Right renal pelvis (tissue), 4 donors: ENCODE results near the gene BRSK1. TPM values are rescaled to one million over a fixed set of nuclear protein-coding genes. Genes with fewer than 3 reads are reported as not detected.

Source experiments
- DNase-seq, 4 donors: peaks; one replicate each; pipeline ENCODE4 v3.0.0-alpha.2; 2013; ENCODE audit warnings: low read depth in 4 of 4, low spot score in 3 of 4, missing footprints in 1 of 4
- polyA plus RNA-seq, 4 donors: library from polyadenylated mRNA; unstranded; fragments of 120-200 nt; gene quantifications; one replicate each; pipeline ENCODE4 v1.2.1, GENCODE V29; 2013; ENCODE audit not compliant: insufficient read length in 4 of 4

BRSK1 gene
- polyA plus RNA-seq, result 10 to 100 TPM; 14.1 to 16.7 (median 16.2) TPM

- peak in 3 of 4 donors; percentile 45 to 62 (median 54) for DNase-seq
Measured at GRCh38 chr19:55283548-55284377, at the start of gene BRSK1. BRSK1 (plus strand) TSS chr19:55283997; CDS start chr19:55284443, 446 bp downstream.

- DNase-seq, result no peak
Measured at GRCh38 chr19:55238030-55238429, 45.8 kb upstream of the BRSK1 start.

DNA sequence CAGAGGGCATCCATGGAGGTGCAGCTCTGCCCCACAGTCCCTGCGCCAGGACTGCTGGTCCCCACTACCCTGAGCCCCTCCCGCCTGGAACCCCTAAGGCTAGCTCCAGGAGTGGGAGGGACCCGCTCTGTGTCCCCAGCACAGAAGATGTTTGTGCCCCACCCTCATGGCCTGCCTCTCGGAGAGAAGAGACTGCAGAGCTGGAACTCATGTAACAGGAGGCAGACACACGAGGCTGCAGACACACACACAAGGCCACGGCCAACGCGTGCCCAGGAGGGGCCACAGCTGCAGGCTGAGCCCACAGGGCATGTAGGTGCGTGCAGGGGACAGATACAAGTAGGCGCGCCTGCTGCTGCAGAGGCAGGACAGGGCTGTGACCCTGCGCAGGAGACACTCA is 44.8 kb upstream of the BRSK1 start:
- no peak for DNase-seq

- DNase-seq, result no peak
Measured at GRCh38 chr19:55240713-55241020, 43.1 kb upstream of the BRSK1 start.

GRCh38 chr19:55241143-55241934 is 42.5 kb upstream of the BRSK1 start:
- no peak for DNase-seq

DNA sequence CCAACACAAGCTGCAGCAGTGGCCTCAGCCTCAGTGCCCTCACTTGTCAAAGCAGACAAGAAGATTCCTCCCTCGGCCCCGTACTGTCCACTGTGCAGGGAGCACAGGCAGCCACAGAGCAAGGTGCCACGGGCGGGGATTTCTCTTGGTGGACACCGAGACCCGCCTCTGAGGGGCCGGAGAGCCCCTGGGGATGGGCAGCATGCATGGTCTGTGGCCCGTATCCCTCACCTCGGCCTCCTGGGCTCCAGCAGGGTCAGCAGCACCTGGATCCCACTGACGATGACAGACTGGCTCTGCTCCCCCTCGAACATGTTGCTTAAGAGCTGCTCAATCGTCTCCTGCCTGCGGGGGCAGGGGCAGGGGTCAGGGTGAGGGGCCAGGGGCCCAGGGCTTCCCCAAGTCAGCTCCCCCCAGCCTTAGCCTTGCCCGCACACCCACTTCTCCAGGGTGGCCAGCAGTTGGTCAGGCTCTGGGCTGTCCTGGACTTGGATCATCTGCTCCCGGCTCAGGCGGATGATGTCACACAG is 41.8 kb upstream of the BRSK1 start:
- no peak for DNase-seq

- DNase-seq, result no peak
Measured at GRCh38 chr19:55242517-55242916, 41.3 kb upstream of the BRSK1 start.

DNA sequence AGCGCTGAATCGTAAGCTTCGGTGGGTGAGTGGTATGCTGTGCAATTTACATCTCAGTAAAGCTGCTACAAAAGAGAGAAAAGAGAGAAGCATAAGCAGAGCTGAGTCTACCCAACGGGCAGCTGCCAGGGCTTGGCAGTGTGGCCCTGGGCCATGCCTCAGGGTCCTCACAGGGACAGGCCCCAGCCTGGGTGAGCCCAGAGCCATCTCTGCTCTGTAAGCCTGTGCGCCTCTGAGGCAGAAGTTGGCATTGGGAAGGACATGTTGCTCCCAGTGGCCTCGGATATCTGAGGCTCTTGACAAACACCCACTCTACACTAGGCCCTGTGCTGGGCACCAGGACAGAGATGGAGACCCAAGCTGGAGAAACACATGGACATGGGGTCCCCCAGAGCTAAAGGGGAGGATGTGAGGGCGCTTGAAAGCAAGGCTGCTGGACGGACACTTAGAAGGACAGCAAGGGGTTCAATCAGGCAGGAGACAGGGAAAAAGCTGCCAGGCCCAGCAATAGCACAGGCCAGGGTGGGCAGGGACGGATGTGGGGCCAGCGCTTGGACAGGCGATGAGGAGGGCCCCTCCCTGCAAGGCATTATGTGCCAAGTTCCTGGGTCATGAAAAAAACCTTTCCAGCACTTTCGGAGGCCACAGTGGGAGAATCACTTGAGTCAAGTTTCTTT is 39.7 kb upstream of the BRSK1 start:
- no peak for DNase-seq

DNA sequence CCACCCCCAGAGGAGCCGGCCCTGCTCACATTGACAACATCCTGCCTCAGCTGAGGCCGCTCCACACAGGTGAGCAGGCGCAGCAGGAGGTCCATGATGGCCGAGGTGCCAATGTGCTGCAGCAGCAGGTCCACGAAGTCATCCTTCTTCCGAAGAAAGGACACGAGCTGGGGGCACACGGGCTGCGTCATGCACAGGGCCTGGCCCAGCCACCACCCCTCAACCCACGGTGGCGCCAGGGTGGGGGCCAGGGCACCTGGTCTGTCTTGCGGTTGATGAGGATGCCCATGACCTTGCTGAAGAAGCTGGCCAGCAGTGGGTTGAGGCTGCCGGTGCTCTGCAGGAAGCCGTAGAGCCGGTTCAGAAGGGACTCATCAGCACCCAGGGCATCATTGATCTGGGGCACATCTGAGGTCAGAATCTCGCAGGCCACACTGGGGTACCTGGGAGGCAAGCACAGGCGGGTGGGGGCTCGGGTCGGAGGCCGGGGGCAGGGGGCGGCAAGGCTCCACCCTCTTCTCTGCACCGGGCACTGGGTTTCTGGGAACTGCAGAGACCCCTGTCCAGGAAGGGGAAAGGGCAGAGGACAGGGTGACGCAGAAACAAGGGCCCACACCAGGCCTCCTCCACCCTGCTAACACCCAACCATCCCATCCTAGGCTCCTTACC is 38.4 kb upstream of the BRSK1 start:
- no peak for DNase-seq

- no peak for DNase-seq
Measured at GRCh38 chr19:55246462-55247451, 37.0 kb upstream of the BRSK1 start.

DNA sequence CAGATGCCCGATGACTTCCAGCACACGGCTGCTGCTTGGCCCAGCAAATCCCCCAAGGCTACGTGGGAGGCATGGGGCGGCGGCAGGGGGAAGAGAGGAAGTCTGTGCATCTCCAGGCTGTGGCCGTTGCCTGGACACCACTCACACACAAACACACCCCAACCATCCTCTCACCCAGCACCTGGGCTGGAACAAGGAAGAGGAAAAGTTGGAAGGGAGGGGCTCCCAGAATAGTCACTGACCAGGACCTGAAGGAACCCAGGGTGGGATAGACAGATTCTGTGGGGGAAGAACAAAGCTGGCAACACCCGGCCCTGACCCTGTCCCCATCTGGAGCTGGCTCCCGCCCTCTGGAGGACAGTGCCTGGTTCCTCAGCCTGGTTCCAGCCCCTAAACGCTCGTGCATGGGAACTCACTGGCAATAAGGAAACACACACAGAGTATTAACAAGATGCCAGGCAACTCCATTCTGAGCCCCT is 36.1 kb upstream of the BRSK1 start:
- no peak for DNase-seq

DNA sequence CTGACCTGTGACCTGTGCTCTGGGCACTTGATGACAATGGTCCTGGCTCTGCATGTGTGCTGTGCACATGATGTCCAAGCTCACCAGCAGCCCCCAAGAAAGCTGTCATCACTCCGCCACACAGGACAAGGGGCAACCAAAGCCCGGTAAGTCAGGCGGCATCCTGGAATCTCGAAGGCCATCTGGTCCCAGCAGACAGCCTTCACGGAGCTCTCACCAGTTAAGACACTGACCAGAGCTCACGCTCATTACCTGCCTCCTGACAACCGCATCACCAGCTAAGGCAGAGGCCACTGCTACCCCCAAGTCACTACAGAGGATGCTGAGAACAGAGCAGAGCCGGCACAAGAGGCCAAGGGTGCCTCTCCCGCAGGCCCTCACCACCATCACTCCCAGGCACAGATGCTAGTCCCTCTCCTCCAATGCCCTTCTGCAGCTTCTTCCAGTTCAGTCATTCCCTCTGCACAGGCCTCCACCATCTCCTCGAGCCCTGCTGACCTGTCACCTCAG is 35.6 kb upstream of the BRSK1 start:
- no peak for DNase-seq

DNA sequence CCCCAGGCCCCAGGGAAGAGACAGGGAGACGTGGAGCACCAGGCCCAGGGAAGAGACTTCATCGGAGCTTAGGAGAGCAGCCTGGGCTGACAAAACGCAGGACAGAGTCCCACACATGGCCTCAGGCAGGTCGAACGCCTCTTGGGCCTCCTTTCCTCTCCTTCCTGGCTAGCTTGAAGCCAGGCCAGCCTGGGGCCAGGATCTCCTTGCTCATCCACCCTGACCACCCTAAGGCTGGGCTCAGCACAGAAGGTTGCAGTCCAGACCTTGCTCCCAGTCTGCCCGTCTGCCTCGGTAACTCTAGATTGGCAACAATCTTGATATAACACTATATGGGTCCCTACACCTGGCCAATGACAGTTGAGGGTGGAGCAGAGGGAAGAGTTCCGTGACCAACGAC is 35.1 kb upstream of the BRSK1 start:
- no peak for DNase-seq

DNA sequence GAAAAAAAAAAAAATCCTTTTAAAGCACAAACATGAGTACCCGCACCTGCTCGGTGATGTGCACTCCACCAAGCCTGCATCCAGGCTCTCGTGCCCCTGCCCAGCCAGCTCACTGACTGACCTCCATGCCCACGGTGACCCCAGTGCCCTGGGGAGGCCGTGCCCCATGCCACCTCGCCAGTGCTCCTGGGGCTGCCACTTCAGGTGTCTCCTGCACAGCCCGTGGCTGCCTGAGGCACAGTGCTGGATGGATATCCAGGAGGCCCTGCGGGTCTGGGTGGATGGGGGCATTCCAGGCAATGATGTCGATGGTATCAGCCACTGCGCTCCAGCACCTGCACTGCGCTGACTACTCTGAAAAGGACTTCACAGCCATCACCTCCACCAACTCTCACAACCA is 34.0 kb upstream of the BRSK1 start:
- DNase-seq, result no peak

- no peak for DNase-seq
Measured at GRCh38 chr19:55250262-55251036, 33.3 kb upstream of the BRSK1 start.

GRCh38 chr19:55251341-55252081 is 32.3 kb upstream of the BRSK1 start:
- DNase-seq, result no peak
